Measurements from ENCODE around the gene LCN9.

The LCN9 gene

DNA sequence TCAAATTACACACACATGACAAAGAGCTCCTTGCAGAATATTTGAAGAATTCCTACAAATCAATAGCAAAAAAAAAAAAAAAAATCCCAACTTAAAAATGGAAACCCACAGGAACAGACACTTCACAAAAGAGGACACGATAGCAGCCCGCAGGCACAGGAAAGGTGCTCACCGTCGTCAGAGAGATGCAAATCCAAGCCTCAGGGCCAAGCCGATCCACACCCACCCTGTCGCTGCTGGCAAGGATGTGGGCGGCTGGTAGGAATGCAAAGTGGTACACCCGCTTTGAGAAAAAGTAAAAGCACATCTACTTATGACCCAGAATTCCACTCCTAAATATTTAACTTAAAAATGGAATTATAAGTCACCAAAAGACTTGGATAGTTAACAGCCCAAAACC lies 10.8 kb downstream of the LCN9 start:
- no peak for DNase-seq

- DNase-seq, result no peak
Observed at GRCh38 chr9:135674977-135675376, 11.9 kb downstream of the LCN9 start.

DNA sequence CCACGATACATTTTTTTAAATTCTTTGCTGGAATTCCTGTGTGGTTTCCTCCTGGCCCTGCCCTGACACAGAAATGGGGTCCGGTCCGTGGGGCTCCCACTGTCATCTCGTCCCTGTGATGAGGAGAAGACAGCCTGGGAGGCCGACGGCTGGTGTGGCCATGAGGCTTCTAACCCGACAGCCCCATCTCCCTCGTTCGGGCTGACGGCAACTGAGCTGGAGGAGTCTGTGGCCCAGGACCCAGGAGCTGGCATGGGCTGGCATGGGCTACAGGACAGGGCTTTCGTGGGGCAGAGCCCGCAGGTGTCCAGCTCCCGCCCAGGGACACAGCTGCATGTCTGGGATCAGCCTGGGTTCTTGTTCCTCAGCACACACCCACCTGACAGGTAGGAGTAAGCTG lies 13.8 kb downstream of the LCN9 start:
- no peak for DNase-seq

- DNase-seq, result no peak
Observed at GRCh38 chr9:135677641-135678168, 14.6 kb downstream of the LCN9 start.

DNA sequence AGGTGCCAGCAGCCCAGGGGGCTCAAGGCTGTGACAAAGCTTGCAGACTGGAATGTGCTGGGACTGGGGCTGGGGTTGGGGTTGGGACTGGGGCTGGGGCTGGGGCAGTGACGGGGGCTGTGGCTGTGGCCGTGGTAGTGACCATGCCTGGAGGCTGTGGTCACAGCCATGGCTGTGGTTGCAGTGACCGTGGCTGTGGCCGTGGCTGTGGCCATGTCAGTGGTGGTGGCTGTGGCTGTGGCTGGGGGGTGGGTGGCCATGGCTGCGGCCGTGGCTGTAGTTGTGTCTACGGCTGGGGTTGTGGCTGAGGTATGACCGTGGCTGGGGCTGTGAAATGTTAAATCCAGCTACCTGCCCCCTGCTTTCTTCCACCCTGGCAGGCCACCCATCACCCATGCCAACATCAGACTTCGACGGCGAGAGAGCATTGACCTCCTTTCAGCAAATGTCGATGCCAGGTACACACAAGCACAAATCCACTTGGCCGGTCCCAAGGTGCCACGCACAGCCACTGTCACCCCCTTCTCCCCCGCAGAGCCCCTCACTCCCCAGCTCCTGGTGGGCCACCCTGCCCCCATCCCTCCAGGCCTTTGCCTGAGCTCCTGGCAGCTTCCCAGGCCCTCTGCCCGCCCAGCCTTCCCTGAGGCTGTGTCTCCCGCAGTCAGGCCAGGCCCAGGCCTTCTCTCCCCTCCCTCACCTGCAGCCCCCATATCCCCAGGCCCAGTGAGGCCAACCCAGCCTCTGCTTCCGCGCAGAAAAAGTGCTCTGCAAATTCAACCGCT lies 15.3 kb downstream of the LCN9 start:
- no peak for DNase-seq

DNA sequence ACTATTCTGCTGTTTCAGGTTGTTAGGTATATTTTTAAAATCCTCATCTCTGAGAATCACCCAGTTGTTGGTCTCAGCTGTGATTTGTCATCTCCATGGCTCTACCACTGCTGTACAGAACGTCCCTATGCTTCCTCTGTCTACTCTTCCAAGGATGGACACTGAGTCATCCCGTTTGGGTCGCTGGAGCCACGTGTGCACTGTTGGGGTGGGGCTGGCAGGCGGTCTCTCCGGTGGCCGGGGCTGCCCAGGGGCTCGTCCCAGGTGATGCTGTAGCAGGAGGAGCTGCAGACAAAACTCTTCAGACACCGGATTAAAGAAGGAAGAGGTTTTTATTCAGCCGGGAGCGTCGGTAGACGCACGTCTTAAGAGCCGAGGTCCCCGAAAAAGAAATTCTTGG lies 16.9 kb downstream of the LCN9 start:
- DNase-seq, result no peak

GRCh38 chr9:135681161-135681560 lies 18.1 kb downstream of the LCN9 start:
- DNase-seq, result no peak

DNA sequence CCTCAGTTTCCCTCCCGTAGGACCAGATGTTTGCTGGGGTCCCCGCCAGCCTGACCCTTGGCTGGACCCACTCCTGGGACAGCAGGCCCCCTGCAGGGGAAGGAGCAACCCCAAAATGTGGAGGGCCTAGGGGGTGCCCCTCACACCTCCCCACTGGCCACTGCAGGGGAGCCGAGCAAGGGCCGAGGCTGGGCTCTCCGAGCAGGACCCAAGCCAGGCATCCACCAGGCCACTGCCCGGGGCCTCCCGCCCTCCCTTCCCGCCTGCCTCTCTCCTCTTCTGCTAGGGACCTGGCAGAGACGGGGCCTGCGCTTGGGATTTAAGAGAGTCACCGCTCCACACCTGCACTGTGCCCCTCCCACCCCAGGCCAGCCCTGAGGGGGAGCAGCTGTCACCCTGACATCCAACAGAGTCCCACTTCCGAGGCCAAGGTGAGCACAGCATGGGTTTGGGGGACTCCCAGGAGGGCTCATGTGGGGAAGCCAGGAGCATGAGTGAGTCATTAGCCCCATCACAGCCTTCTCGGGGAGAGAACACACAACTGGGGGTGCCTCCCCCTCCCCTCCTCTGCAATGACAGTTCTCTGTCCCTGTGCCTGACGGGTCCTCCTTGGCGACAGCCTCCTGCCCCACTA lies 20.4 kb downstream of the LCN9 start:
- no peak for DNase-seq

GRCh38 chr9:135684691-135685090 lies 21.6 kb downstream of the LCN9 start:
- DNase-seq, result no peak

DNA sequence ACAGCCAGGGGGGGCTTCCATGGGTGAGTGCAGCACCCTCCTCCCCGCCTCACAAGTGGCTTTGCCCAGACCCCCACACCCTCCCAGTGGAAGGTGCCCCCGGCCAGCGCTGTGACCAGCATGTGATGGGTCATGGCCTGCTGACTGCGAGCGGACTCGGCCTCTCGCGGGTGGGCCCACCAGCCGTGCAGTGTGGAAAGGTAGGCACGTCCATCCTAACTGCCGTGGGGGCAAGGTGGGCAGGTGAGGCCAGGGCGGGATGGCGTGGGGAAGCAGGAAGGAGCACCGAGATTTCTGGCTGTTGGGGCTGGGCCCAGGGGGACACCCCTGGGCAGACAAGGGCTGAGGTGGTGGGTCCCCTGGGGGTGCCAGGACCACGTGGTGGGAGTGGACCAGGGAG lies 24.1 kb downstream of the LCN9 start:
- no peak for DNase-seq

GRCh38 chr9:135689011-135689410 lies 25.9 kb downstream of the LCN9 start:
- DNase-seq, result no peak

GRCh38 chr9:135690836-135691570 lies 27.9 kb downstream of the LCN9 start:
- DNase-seq, result no peak

- DNase-seq, result no peak
Observed at GRCh38 chr9:135692410-135692809, 29.3 kb downstream of the LCN9 start.

GRCh38 chr9:135693265-135693664 lies 30.2 kb downstream of the LCN9 start:
- no peak for DNase-seq

DNA sequence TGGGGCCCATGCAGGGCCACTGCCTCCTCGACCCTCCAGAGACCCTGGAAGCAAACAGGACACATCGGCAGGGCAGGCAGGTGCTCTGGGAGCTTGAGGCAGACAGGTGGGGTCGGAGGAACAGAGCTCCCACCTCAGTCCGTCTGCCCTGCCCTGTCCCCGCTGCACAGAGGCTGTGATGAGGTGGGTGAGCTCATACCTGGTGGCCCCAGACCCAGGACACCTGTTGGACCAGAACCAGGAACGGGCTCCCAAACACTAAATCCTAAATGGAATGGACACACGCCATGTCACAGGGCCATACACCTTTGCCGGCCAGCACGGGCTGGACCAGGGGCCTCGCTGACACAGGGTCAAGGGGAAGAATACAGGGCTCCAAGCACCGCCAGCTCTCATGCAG lies 30.7 kb downstream of the LCN9 start:
- DNase-seq, result no peak

DNA sequence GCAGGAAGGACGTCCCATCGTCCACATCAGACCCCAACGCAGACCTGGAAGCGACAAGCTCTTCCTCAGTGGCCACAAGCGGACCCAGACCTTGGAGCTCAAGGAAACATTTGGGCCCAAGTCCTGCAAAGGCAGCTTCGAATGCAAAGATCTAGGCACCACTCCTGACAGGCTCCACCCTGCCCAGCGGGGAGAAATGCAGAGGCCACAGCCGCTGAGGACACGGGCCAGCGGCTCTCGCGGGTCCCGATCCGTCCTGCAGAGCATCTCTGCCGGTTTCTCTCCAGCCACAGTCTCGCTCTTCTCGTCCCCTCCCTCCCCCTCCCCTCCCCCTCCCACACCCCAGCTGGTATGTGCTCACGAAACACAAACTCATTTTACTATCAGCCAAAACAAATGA lies 31.3 kb downstream of the LCN9 start:
- DNase-seq, result no peak

DNA sequence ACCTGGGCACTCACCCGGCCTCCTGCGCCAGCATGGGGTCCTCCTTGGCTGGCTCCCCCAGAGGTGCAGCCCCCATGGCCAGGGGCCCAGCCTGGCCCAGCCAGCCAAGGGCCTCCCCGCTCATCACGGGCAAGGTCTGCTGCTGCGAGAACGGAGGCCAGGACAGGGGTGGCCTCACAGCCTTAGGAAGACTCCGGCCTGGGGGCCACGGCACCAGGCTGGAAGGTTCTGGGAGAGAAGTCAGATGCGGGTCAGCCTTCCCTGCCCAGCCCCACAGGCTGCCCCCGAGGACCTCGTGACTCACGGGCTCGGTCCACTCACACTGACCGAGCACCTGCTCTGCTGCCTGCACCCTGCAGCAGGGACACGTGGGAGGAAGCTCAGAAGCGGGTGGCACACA lies 31.9 kb downstream of the LCN9 start:
- DNase-seq, result no peak

DNA sequence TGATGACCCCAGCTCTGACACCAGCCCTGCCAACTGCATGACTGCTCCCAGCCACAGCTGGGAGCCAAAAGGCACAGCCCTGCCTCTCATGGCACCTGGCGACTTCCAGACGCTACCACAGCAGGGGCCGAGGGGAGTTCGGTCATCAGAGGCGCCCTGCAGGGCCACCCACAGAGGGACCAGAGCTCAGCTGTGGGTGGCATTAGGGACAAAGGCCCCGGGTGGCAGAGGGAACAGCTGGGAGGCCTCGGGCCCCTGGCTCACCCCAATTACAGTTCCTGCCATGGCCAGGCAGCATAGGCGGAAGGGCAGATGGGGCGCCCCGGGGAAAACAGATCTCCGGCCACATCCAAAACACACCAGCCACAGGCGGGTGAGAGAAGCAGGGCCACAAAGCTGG lies 32.5 kb downstream of the LCN9 start:
- DNase-seq, result no peak

DNA sequence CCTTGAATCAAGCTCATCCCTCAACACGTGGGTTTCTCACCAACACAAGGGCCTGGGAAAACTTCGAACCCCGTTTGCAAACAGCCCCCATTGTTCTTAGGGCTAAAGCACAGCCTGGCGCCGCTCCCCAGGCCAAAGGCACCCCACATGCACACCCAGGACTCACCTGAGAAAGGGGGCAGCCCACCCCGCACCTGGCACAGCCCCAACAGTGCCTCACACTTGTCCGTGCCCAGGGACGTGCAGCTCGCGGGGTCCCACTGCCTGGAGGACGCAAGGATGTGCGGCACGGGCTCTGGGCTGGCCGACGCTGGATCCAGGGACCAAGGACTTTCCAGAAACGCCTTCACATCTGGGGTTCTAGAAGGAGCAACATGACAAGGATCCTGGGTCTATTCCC lies 33.3 kb downstream of the LCN9 start:
- no peak for DNase-seq

- DNase-seq, result no peak
Observed at GRCh38 chr9:135697226-135697625, 34.1 kb downstream of the LCN9 start.

GRCh38 chr9:135698236-135698635 lies 35.1 kb downstream of the LCN9 start:
- no peak for DNase-seq

DNA sequence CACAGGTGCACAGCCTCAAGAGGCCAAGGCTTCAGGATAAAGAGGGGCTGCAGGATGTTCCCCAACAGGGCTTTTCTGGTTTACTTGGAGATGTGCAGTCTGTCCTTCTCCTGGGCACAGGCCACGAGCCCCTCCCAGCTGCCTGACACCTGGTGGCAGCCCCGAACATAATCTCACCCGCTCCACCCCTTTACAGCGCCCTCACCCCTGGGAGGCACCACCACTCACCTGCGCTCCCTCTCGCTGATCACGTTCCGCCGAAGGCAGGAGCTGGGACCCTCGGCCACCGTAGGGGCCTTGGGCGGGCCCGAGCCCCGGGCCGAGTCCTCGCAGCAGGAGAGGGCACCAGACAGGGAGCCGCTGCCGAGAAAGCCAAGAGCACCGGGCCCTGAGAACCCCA lies 35.7 kb downstream of the LCN9 start:
- DNase-seq, result no peak

DNA sequence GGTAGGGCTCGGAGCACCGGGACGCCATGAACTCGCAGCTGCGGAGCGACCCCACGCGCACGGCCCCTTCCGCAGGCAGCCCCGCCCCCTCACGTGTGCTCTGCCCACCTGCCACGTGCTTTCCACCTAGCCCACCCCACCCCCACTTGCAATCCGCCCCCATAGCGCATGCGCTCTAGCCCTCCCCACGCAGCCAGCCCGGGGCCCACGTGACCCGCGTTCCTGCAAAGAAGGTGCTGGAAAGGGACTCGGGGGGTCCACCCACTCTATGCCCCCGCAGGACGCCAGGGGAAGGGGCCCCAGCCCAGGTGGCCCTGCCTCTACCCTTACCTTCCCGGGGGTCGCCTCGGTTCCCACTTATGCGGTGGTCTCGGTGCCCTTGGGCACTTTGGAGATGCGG lies 36.3 kb downstream of the LCN9 start, which contains the start of gene SOHLH1:
Gene SOHLH1 (minus strand): TSS at position 42 of the 400 bp plus-strand sequence. CDS start 14 bp downstream, at position 28.
- no peak for DNase-seq

- DNase-seq, result no peak
Observed at GRCh38 chr9:135700525-135700924, 37.4 kb downstream of the LCN9 start.

All from OCI-M1 (cell line).